ENCODE results near the gene NFAT5.

NFAT5 gene

DNA sequence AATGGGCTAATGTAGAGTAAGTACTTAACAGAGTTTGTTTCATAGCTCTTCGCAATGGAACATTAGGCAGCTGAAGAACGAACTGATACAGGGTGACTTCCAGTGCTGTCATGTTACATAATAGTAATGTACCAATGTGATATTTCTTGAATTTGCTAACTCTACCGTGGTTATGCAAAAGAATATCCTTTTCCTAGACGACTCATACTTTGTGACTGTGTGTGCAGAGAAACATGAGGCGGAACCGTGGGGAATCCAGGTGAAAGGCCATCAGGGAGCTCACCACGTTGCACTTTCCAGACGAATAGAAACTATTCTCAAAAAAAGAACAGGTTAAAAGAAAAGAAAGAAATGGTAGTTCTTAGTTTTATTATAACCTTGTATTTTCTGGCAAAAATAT, 175.8 kb downstream of the NFAT5 start:
- no peak for TF ChIP-seq ZFX (IDR thresholded peaks at IDR 0.05; ENCODE audit: borderline replicate concordance)
- TF ChIP-seq, protein P1, sequence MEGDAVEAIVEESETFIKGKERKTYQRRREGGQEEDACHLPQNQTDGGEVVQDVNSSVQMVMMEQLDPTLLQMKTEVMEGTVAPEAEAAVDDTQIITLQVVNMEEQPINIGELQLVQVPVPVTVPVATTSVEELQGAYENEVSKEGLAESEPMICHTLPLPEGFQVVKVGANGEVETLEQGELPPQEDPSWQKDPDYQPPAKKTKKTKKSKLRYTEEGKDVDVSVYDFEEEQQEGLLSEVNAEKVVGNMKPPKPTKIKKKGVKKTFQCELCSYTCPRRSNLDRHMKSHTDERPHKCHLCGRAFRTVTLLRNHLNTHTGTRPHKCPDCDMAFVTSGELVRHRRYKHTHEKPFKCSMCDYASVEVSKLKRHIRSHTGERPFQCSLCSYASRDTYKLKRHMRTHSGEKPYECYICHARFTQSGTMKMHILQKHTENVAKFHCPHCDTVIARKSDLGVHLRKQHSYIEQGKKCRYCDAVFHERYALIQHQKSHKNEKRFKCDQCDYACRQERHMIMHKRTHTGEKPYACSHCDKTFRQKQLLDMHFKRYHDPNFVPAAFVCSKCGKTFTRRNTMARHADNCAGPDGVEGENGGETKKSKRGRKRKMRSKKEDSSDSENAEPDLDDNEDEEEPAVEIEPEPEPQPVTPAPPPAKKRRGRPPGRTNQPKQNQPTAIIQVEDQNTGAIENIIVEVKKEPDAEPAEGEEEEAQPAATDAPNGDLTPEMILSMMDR (IDR thresholded peaks at IDR 0.05), result no peak

DNA sequence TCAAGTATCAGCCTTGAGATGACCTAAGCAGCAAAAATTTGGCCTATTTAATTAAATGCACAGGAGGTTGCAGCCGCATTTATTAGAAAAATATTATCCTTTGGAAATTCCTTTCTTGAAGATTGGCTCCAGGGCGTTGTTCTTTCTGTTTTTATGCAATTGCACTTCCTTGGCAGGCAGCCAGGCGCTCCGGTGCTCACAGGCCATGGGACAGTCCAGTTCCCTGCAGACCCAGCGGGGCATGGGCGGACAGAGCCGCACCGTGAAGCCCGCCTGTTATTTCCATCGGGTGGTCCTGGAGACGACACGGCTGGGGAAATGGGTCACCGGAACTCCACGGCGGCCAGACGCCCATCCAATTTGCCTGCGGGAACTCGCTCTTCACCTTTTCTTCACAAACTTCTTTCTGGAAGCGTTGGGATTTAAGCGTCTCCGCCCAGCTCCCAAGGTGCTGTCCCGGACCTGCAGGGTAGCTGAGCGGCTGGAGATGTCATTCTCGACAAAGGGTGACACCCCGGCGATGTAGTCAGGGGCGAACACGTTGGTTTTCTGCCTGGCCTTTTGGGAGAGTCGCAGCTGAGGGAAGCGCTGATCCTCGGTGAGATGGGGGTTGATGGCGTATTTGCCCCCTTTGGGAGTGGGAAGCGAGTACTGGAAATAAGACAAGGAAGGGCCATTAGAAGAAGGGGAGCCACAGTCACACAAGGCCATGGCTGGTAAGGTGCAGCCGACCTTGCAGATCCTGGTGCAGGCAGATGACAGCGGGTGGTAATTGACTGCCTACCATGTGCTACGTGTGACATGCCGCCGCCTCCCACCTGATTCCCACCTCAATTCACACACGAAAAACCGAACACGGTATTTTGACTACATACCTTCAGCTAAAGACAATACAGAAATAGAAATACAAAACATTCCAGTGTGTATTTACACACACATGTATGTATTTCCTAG, 176.5 kb downstream of the NFAT5 start:
- TF ChIP-seq, protein P1 (IDR thresholded peaks at IDR 0.05), result no peak
- no peak overlapping the region for H3K27ac ChIP-seq

More for the DNA sequence above, 175.8 kb downstream of the NFAT5 start:
- H3K27ac ChIP-seq, result no peak overlapping the region

GRCh38 chr16:69744363-69745231, 178.8 kb downstream of the NFAT5 start:
- H3K27ac ChIP-seq, result no peak overlapping the region
- no peak for TF ChIP-seq ZFX (IDR thresholded peaks at IDR 0.05; ENCODE audit: borderline replicate concordance)
- TF ChIP-seq, protein P1 (IDR thresholded peaks at IDR 0.05), result no peak

DNA sequence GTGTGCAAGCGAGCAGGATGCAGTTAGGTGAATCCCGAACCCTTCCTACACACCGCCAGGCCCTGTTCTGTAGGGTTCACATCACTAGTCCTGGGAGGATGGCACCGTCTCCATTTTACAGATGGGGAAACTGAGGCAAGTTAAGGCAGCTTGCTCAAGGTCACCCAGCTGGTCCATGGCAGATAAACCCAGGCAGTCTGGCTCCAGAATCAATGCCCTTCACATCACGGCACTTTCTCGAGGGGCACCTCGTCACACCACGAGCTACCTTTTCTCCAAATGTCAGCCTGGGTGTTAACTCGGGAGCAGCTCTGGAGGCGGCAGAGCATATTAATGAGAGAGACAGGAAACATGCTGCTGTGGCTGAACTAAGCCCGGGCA, 179.5 kb downstream of the NFAT5 start:
- H3K27ac ChIP-seq, result no peak overlapping the region
- no peak for TF ChIP-seq ZFX (IDR thresholded peaks at IDR 0.05; ENCODE audit: borderline replicate concordance)
- TF ChIP-seq, protein P1 (IDR thresholded peaks at IDR 0.05), result no peak

GRCh38 chr16:69745959-69746358, 180.2 kb downstream of the NFAT5 start:
- TF ChIP-seq ZFX (IDR thresholded peaks at IDR 0.05; ENCODE audit: borderline replicate concordance), result no peak
- TF ChIP-seq, protein P1 (IDR thresholded peaks at IDR 0.05), result no peak
- no peak overlapping the region for H3K27ac ChIP-seq

DNA sequence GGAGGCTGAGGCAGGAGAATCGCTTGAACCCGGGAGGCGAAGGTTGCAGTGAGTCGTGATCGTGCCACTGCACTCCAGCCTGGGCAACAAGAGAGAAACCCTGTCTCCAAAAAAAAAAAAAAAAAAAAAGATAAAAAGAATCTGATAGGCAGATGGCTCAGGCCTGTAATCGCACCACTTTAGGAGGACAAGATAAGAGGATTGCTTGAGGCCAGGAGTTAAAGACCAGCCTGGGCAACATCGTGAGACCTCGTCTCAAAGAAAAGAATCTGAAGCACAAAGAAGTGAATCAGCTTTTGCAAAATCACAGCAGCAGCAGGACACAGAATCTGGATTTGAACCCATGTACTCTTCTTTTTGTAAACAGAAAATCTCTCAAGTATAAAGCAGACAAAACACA, 181.3 kb downstream of the NFAT5 start:
- no peak overlapping the region for H3K27ac ChIP-seq
- TF ChIP-seq, protein P1 (IDR thresholded peaks at IDR 0.05), result no peak
- no peak for TF ChIP-seq ZFX (IDR thresholded peaks at IDR 0.05; ENCODE audit: borderline replicate concordance)

All from 22Rv1 (cell line).